GM12878 (cell line): ENCODE data around the gene SPNS1. TPM values are rescaled to one million over a fixed set of nuclear protein-coding genes. Genes with fewer than 3 reads are reported as not detected.
A peak's percentile ranks its signal among the peaks of the same experiment; 100 is the strongest.

ENCODE experiments used
- BCLAF1 ChIP-seq: fragments of 450-650 bp; IDR thresholded peaks from 2 replicates; pipeline ENCODE4 v1.6.1; 2017; ENCODE audit warnings: antibody characterized with exemption, mild to moderate bottlenecking, moderate library complexity
- CREB1 ChIP-seq: IDR thresholded peaks from 2 replicates; pipeline ENCODE4 v1.6.1; 2012; ENCODE audit warnings: low read depth, mild to moderate bottlenecking, inconsistent platforms
- FOXK2 ChIP-seq: fragments of 450-650 bp; IDR thresholded peaks from 2 replicates; pipeline ENCODE4 v1.6.1; 2017; ENCODE audit warnings: mild to moderate bottlenecking, moderate library complexity
- IRF3 ChIP-seq: fragments of 450-650 bp; IDR thresholded peaks from 2 replicates; pipeline ENCODE4 v1.6.1; 2014; ENCODE audit warnings: mild to moderate bottlenecking
- MAX ChIP-seq: IDR thresholded peaks from 2 replicates; pipeline ENCODE4 v1.6.1; 2012; ENCODE audit warnings: low read depth, low read length, improper control_type of control experiment
- MEF2B ChIP-seq: fragments of 450-650 bp; IDR thresholded peaks from 2 replicates; pipeline ENCODE4 v1.6.1; 2018; ENCODE audit warnings: mild to moderate bottlenecking, moderate library complexity; ENCODE audit not compliant: partially characterized antibody, poor library complexity, severe bottlenecking
- MXI1 ChIP-seq: fragments of 150-350 bp; IDR thresholded peaks from 2 replicates; pipeline ENCODE4 v1.6.1; 2011; ENCODE audit warnings: low read depth, mild to moderate bottlenecking, inconsistent platforms, low read length, improper control_type of control experiment
- NKRF ChIP-seq: fragments of 450-650 bp; conservative IDR thresholded peaks from 2 replicates; pipeline ENCODE4 v1.6.1; 2017; ENCODE audit warnings: mild to moderate bottlenecking, moderate library complexity
- PKNOX1 ChIP-seq: fragments of 450-650 bp; IDR thresholded peaks from 2 replicates; pipeline ENCODE4 v1.6.1; 2016; ENCODE audit warnings: mild to moderate bottlenecking
- RAD51 ChIP-seq: fragments of 450-650 bp; IDR thresholded peaks from 2 replicates; pipeline ENCODE4 v1.6.1; 2016; ENCODE audit warnings: moderate library complexity, mild to moderate bottlenecking, inconsistent platforms
- SUZ12 ChIP-seq: fragments of 200-600 bp; sonication (generic); IDR thresholded peaks from one replicate; pipeline ENCODE4 v1.6.1; 2018; ENCODE audit warnings: antibody characterized with exemption, mild to moderate bottlenecking; ENCODE audit not compliant: unreplicated experiment
- TCF3 ChIP-seq: IDR thresholded peaks from 2 replicates; pipeline ENCODE4 v1.6.1; 2012; ENCODE audit warnings: low read depth, mild to moderate bottlenecking, low read length, borderline replicate concordance; ENCODE audit not compliant: insufficient read depth
- USF2 ChIP-seq: IDR thresholded peaks from 2 replicates; pipeline ENCODE4 v1.6.1; 2011; ENCODE audit warnings: low read depth, low read length, improper control_type of control experiment, borderline replicate concordance
- ZBTB40 ChIP-seq: fragments of 450-650 bp; IDR thresholded peaks from 2 replicates; pipeline ENCODE4 v1.6.1; 2016; ENCODE audit warnings: mild to moderate bottlenecking, moderate library complexity, borderline replicate concordance
- ZNF274 ChIP-seq: IDR thresholded peaks from one replicate; pipeline ENCODE4 v1.8.0; 2011; ENCODE audit not compliant: insufficient read length, insufficient read depth
- ZZZ3 ChIP-seq: IDR thresholded peaks from 2 replicates; pipeline ENCODE4 v1.6.1; 2011; ENCODE audit warnings: low read depth; ENCODE audit not compliant: control insufficient read depth, insufficient read length
- polyA plus RNA-seq, 11 experiments: library from polyadenylated mRNA; depleted of rRNA in 4 of 11; unstranded in 6 of 11; stranded (reverse) in 5 of 11; fragments of >200 nt; fragmentation: Nextera tagmentation in 4 of 11; fragmentation: Illumina TruSeq in 1 of 11; extraction: Ambion mirVana in 4 of 11; extraction: Trizol in 1 of 11; gene quantifications; 1 replicate in 1 of 11; 2 replicates in 10 of 11; pipeline versions ENCODE4 v1.2.1 to v1.2.3, GENCODE V29; 2011 to 2016; ENCODE audit warnings: inconsistent platforms in 2 of 11, missing spikeins in 2 of 11, low read depth in 1 of 11
- total RNA-seq, 4 experiments: library from RNA; depleted of rRNA in 3 of 4; stranded (reverse); fragments of >200 nt in 3 of 4; fragmentation: Illumina TruSeq in 1 of 4; extraction: Trizol in 1 of 4; gene quantifications; 2 replicates each; pipeline versions ENCODE4 v1.2.1 to v1.2.3, GENCODE V29; 2013 to 2021

The SPNS1 gene
- total and polyA plus RNA-seq, 10 of the 15 experiments (the other 5 are each of a cell fraction or from before 2014, with no cell fraction given), result 0.16 to 37.6 (median 12.0) TPM

GRCh38 chr16:28974437-28975157, at the start of gene SPNS1 (continued):
- TF ChIP-seq SUZ12 (no peak), NKRF (peak; percentile 98), RAD51 (peak; percentile 100), MXI1 (peak; percentile 96), MEF2B (peak; percentile 86), IRF3 (no peak; the same call in 1 of the 2 replicates), ZBTB40 (no peak), ZZZ3 (no peak), FOXK2 (peak; percentile 87), CREB1 (peak; percentile 72), MAX (peak; percentile 97), BCLAF1 (no peak), PKNOX1 (peak; percentile 88), ZNF274 (no peak), TCF3 (peak; percentile 63; the same call in 1 of the 2 replicates), USF2 (peak; percentile 99)
